ENCODE results near the gene EPAS1.

DNA sequence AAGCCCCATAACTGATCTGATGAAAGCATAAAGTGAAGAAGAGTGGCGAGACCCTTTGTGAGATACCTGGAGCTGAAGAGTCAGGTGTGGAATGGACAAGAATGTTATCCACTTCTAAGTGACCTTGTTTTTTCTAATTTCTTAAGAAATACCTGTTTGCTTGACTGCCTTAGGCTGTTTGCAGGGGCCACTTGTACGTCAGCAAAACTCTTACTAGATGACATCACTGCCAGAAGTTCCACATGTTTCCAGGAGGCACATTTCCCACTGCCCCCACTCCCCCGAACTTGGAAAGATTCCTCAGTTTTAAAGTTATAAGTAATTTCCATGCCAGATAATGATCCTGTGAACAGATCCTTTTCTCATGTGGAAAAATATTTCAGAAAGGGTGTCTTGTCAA is 8.0 kb downstream of the EPAS1 start:
- no peak for TF ChIP-seq PPARA (CRISPR knock-in tag; IDR thresholded peaks at IDR 0.05; ENCODE audit: borderline replicate concordance)
- TF ChIP-seq OSR1 (CRISPR knock-in tag; IDR thresholded peaks at IDR 0.05) = no peak
- TF ChIP-seq, protein P1, sequence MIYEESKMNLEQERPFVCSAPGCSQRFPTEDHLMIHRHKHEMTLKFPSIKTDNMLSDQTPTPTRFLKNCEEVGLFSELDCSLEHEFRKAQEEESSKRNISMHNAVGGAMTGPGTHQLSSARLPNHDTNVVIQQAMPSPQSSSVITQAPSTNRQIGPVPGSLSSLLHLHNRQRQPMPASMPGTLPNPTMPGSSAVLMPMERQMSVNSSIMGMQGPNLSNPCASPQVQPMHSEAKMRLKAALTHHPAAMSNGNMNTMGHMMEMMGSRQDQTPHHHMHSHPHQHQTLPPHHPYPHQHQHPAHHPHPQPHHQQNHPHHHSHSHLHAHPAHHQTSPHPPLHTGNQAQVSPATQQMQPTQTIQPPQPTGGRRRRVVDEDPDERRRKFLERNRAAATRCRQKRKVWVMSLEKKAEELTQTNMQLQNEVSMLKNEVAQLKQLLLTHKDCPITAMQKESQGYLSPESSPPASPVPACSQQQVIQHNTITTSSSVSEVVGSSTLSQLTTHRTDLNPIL (CRISPR knock-in tag; IDR thresholded peaks at IDR 0.05; ENCODE audit: low read depth) = no peak
- TF ChIP-seq, protein P2, sequence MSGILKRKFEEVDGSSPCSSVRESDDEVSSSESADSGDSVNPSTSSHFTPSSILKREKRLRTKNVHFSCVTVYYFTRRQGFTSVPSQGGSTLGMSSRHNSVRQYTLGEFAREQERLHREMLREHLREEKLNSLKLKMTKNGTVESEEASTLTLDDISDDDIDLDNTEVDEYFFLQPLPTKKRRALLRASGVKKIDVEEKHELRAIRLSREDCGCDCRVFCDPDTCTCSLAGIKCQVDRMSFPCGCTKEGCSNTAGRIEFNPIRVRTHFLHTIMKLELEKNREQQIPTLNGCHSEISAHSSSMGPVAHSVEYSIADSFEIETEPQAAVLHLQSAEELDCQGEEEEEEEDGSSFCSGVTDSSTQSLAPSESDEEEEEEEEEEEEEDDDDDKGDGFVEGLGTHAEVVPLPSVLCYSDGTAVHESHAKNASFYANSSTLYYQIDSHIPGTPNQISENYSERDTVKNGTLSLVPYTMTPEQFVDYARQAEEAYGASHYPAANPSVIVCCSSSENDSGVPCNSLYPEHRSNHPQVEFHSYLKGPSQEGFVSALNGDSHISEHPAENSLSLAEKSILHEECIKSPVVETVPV (CRISPR knock-in tag; IDR thresholded peaks at IDR 0.05) = no peak
- TF ChIP-seq ARNTL (CRISPR knock-in tag; IDR thresholded peaks at IDR 0.05; ENCODE audit: borderline replicate concordance, low read depth) = no peak
- no peak for TF ChIP-seq ZNF8 (CRISPR knock-in tag; IDR thresholded peaks at IDR 0.05)
- no peak for TF ChIP-seq SNAI2 (CRISPR knock-in tag; IDR thresholded peaks at IDR 0.05)
- TF ChIP-seq, protein P3, sequence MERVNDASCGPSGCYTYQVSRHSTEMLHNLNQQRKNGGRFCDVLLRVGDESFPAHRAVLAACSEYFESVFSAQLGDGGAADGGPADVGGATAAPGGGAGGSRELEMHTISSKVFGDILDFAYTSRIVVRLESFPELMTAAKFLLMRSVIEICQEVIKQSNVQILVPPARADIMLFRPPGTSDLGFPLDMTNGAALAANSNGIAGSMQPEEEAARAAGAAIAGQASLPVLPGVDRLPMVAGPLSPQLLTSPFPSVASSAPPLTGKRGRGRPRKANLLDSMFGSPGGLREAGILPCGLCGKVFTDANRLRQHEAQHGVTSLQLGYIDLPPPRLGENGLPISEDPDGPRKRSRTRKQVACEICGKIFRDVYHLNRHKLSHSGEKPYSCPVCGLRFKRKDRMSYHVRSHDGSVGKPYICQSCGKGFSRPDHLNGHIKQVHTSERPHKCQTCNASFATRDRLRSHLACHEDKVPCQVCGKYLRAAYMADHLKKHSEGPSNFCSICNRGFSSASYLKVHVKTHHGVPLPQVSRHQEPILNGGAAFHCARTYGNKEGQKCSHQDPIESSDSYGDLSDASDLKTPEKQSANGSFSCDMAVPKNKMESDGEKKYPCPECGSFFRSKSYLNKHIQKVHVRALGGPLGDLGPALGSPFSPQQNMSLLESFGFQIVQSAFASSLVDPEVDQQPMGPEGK (CRISPR knock-in tag; IDR thresholded peaks at IDR 0.05; ENCODE audit: borderline replicate concordance) = no peak
- TF ChIP-seq ZFP30 (CRISPR knock-in tag; IDR thresholded peaks at IDR 0.05) = no peak
